ENCODE data around the gene CEACAM19.

DNA sequence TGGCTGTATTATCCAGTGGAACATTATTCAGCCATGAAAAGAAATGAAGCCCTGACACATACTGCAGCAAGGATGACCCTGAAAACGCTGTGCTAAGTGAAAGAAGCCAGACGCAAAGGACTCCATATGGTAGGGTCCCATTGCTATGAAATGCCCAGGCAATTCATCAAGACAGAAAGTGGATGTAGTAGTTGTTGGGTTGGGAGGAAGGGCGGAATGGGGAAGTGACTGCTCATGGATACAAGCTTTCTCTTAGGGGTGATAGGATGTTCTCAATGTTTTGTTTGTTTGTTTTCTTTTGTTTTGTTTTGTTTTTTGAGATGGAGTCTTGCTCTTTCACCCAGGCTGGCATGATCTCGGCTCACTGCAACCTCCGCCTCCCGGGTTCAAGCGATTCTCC is 16.6 kb downstream of the CEACAM19 start:
- no peak for TF ChIP-seq POLR2AphosphoS5 (IDR thresholded peaks at IDR 0.05)
- TF ChIP-seq, protein P1, sequence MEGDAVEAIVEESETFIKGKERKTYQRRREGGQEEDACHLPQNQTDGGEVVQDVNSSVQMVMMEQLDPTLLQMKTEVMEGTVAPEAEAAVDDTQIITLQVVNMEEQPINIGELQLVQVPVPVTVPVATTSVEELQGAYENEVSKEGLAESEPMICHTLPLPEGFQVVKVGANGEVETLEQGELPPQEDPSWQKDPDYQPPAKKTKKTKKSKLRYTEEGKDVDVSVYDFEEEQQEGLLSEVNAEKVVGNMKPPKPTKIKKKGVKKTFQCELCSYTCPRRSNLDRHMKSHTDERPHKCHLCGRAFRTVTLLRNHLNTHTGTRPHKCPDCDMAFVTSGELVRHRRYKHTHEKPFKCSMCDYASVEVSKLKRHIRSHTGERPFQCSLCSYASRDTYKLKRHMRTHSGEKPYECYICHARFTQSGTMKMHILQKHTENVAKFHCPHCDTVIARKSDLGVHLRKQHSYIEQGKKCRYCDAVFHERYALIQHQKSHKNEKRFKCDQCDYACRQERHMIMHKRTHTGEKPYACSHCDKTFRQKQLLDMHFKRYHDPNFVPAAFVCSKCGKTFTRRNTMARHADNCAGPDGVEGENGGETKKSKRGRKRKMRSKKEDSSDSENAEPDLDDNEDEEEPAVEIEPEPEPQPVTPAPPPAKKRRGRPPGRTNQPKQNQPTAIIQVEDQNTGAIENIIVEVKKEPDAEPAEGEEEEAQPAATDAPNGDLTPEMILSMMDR (IDR thresholded peaks at IDR 0.05) = no peak
- no peak for TF ChIP-seq POLR2A (IDR thresholded peaks at IDR 0.05)
